Fibroblast of the aortic adventitia (primary cell): ENCODE data around the gene TIMP2. TPM values are rescaled to one million over a fixed set of nuclear protein-coding genes. Genes with fewer than 3 reads are reported as not detected.
"Not testable (repeated sequence)": the region's sequence is repeated elsewhere in the genome, so short reads cannot be mapped to it uniquely, and the experiment has no call there.

Experiments used
- DNase-seq: peaks from one replicate; pipeline ENCODE4 v3.0.0-alpha.2; 2010; ENCODE audit warnings: low read depth
- H3K4me3 ChIP-seq: 2 replicates; pipeline ENCODE4 v1.5.1; 2011; ENCODE audit warnings: low read depth, mild to moderate bottlenecking, control low read depth, low read length, moderate library complexity
- CTCF ChIP-seq: IDR thresholded peaks from 2 replicates; pipeline ENCODE4 v1.5.1; 2011; ENCODE audit warnings: mild to moderate bottlenecking, low read length, control low read depth, inconsistent platforms; ENCODE audit not compliant: insufficient read depth
- total RNA-seq: library from RNA; depleted of rRNA; stranded (reverse); fragments of >200 nt; gene quantifications from 2 replicates; pipeline ENCODE4 v1.2.3, GENCODE V29; 2012; ENCODE audit warnings: low replicate concordance

Gene TIMP2
- total RNA-seq, 1 donor = 180 TPM

DNA sequence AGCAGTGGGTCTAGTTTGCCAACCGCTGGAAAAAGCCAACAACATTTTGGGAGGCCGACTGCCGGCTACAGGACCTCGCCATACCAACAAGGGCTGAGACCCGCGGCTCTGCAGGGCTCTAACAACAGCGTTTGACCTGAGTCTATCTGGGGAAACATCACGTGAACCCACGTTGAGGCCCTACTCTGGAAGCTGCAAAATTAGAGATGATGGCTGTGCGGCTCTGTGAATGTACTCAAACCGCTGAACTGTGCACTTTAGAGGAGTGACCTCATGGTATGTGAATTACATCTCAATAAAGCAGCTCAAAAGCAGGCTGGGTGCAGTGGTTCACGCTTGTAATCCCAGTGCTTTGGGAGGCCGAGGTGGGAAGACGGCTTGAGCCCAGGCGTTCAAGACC lies 12.1 kb downstream of the TIMP2 start:
- no peak for TF ChIP-seq CTCF
- no peak for DNase-seq
- no peak overlapping the region for H3K4me3 ChIP-seq

DNA sequence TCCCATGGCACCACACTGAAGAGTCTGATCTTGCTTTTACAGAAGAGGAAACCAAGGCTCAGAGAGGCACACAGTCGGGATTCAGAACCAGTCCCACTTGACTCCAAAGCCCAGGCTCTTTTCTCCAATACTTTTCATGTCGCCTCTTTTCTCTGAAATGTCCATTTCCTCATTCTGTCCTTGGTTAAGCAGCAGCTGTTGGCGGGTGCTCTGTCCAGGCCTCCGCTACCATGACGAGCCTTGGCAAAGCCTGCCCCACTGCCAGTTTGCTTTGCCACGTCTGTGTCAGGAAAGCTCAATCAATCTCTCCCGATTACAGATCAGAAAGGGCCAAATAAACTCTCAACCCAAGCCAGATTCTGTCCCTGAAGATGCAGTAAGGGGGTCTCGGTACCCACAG lies 13.1 kb downstream of the TIMP2 start:
- TF ChIP-seq CTCF = no peak
- DNase-seq = no peak

GRCh38 chr17:78911543-78911942 lies 13.6 kb downstream of the TIMP2 start:
- not testable (repeated sequence) for H3K4me3 ChIP-seq, DNase-seq

More for the DNA sequence above, 13.1 kb downstream of the TIMP2 start:
- no peak overlapping the region for H3K4me3 ChIP-seq

- no peak for DNase-seq
- no peak for TF ChIP-seq CTCF
- H3K4me3 ChIP-seq = no peak overlapping the region
Measured at GRCh38 chr17:78910497-78911284, 14.5 kb downstream of the TIMP2 start.

GRCh38 chr17:78908426-78908825 lies 16.8 kb downstream of the TIMP2 start:
- no peak for DNase-seq
- H3K4me3 ChIP-seq = no peak overlapping the region
- TF ChIP-seq CTCF = no peak

- no peak overlapping the region for H3K4me3 ChIP-seq
- no peak for DNase-seq
Measured at GRCh38 chr17:78905541-78905940, 19.6 kb downstream of the TIMP2 start.

GRCh38 chr17:78905116-78905515 lies 20.1 kb downstream of the TIMP2 start:
- no peak for TF ChIP-seq CTCF
- no peak overlapping the region for H3K4me3 ChIP-seq
- no peak for DNase-seq

More at GRCh38 chr17:78905541-78905940, 19.6 kb downstream of the TIMP2 start:
- TF ChIP-seq CTCF = no peak
